Heart left ventricle (tissue), 16 donors: Measurements from ENCODE around the gene RAB2B. TPM values are rescaled to one million over a fixed set of nuclear protein-coding genes. Genes with fewer than 3 reads are reported as not detected.

Source experiments
- ATAC-seq, 4 donors: fragments of 200-7000 bp; cut with Tn5 transposase; one replicate each; pipeline ENCODE4 v1.9.1; 2020 to 2022; ENCODE audit warnings: moderate library complexity in 4 of 4, mild to moderate bottlenecking in 3 of 4, moderate number of reproducible peaks in 1 of 4
- DNase-seq, 5 donors: peaks; one replicate each; pipeline ENCODE4 v3.0.0-alpha.2; 2020
- H3K27ac ChIP-seq, 12 donors: fragments of 200-600 bp; sonication (generic) in 4 of 12; one replicate each; pipeline versions ENCODE4 v1.5.0 to v1.8.0; 2016 to 2022; ENCODE audit warnings: mild to moderate bottlenecking in 2 of 12
- H3K27me3 ChIP-seq, 9 donors: fragments of 200-600 bp; sonication (generic) in 2 of 9; one replicate each; pipeline versions ENCODE4 v1.5.1 to v1.8.0; 2016 to 2022; ENCODE audit warnings: mild to moderate bottlenecking in 3 of 9
- H3K36me3 ChIP-seq, 9 donors: fragments of 200-600 bp; sonication (generic) in 2 of 9; one replicate each; pipeline versions ENCODE4 v1.5.0 to v1.8.0; 2018 to 2022; ENCODE audit warnings: mild to moderate bottlenecking in 2 of 9
- H3K4me1 ChIP-seq, 12 donors: fragments of 200-600 bp; sonication (generic) in 4 of 12; one replicate each; pipeline versions ENCODE4 v1.5.0 to v1.8.0; 2016 to 2022; ENCODE audit warnings: mild to moderate bottlenecking in 3 of 12
- H3K4me3 ChIP-seq, 12 donors: fragments of 200-600 bp; sonication (generic) in 4 of 12; one replicate each; pipeline versions ENCODE4 v1.5.0 to v1.8.0; 2017 to 2022; ENCODE audit warnings: mild to moderate bottlenecking in 9 of 12, moderate library complexity in 4 of 12
- H3K9me3 ChIP-seq, 12 donors: fragments of 200-600 bp; sonication (generic) in 4 of 12; one replicate each; pipeline versions ENCODE4 v1.5.0 to v1.8.0; 2016 to 2022; ENCODE audit warnings: mild to moderate bottlenecking in 1 of 12
- POLR2A ChIP-seq, 2 donors: fragments of 450-650 bp; IDR thresholded peaks; one replicate each; pipeline ENCODE4 v1.6.1; 2017; ENCODE audit warnings: antibody characterized with exemption in 2 of 2, mild to moderate bottlenecking in 2 of 2, moderate library complexity in 2 of 2
- WGBS, 4 donors: extraction: QIAGEN DNeasy Blood & Tissue Kit in 2 of 4; methylation state at CpG; one replicate each; pipeline versions ENCODE4 v1.1.5 to v1.1.7; 2013 to 2018; 5-methylcytosine and 5-hydroxymethylcytosine counted together
- intact Hi-C, 10 donors: fragments of 100-400 bp; cut with DNase I; formaldehyde crosslinking; loops; one replicate each; pipeline versions ENCODE4 v1.11.1 to v1.14.2; 2022
- long read RNA-seq, 3 donors: library from polyadenylated mRNA; unstranded; transcript quantifications; one replicate each; pipeline ENCODE4 v2.0.0, GENCODE V29; 2020 to 2021
- polyA plus RNA-seq, 2 donors: library from polyadenylated mRNA; stranded (reverse); fragments of 200-250 nt; gene quantifications; one replicate each; pipeline ENCODE4 v1.2.3, GENCODE V29; 2013
- total RNA-seq, 9 donors: library from RNA; depleted of rRNA in 2 of 9; stranded (reverse); fragments of >200 nt in 2 of 9; fragmentation: NEBNext Ultra II Directional in 3 of 9; extraction: Animal tissue kit (Norgen Biotek cat#: 25700) in 3 of 9; gene quantifications; one replicate each; pipeline versions ENCODE4 v1.1.0 to v1.2.4, GENCODE V29; 2016 to 2023
- TF ChIP-seq, protein P1 (sequence below), 12 donors: fragments of 200-600 bp; sonication (generic) in 4 of 12; IDR thresholded peaks; one replicate each; pipeline versions ENCODE4 v1.5.0 to v1.8.0; 2018 to 2022; ENCODE audit warnings: antibody characterized with exemption in 12 of 12, mild to moderate bottlenecking in 5 of 12
- donor health status: ischemic (EF 13 %, LVEDD 7.1; RV severe dilation, severe dysfunction).
- donor health status: healthy with polysubstance abuse.
- donor health status: DM: no; HTN: yes; CAD: no.
- donor health status: DM: no; HTN: no; CAD: no.
- donor health status: ischemic (EF 25% LVEDD 6.9; RV normal size, moderate dysfunction).
- donor health status: ischemic (EF 25% LVEDD 5.7; RV mildly dilated, moderate dysfunction).
- donor health status: healthy.
- donor health status: DM: yes; HTN: yes; CAD: no.
- donor health status: ischemic (EF 35%, LVEDD 5.7; RV mildly dilated, moderate dysfunction).
- donor health status: nonischemic (EF 11% LVEDD 7.7; RV severe dilation, severe dysfunction).
- donor health status: DM: yes; HTN: yes; CAD: no.
- donor health status: PGD.
- donor health status: ischemic (EF 29% LVEDD 5.4; RV normal size, mild dysfunction).
- donor health status: nonischemic (EF 23%, LVEDD 6.1; RV moderate dilation, normal function).

Gene RAB2B
- total RNA-seq (10 to 100 TPM; 13.3 to 24.5 (median 17.2) TPM), polyA plus RNA-seq (10 to 100 TPM in 1 of 2 donors, 1 to 10 TPM in 1; 7.0 to 12.6 TPM)
- long read RNA-seq, donor 1: 0 reads
- long read RNA-seq, donor 2, partial matches to known transcripts: 0 of 2 reads
- long read RNA-seq, donor 2, other reads (novel, unspliced or antisense): 1 of 2 reads
- long read RNA-seq, donor 3, partial matches to known transcripts: 0 of 3 reads
- long read RNA-seq, donor 3, other reads (novel, unspliced or antisense): 3 of 3 reads

DNA sequence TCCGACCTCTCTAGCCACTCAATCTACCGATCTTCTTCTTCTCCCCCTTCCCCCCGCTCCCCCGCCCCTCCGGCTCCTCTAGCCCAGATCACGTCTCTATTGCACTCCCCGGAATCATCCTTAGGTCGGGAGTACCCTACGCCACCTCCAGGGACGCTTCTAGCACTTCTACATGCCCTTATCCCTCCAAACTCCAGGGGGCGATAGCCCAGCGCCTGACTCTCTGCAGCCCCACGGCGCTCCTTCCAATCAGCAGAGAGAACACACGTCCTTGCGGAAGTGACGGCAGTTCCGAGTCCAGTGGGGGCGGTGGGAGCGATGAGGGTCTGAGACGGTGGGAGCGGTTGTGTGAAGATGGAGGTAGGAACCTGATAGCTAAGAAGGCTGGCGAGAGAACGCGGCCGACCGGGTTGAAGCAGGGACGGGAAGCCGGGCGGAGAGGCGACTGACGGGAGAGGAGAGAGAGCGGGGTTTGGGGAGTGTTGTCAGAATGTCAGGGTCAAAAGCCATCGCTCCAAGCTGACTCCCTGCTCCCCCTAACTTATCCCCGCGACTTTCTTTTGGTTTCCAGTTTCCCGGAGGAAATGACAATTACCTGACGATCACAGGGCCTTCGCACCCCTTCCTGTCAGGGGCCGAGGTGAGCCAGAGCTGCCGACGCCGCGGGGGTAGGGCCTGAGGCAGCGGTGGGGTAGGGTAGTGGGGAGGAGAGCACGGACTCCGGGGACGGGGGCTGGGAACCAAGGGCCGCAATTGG, at the start of gene RAB2B, which contains the start of gene TOX4:
Gene RAB2B, minus strand, starts transcription at position 35 of the 757 bp plus-strand sequence. CDS start 87 bp downstream, outside the sequence.
Gene TOX4, plus strand, starts transcription at position 271 of the 757 bp plus-strand sequence. Its CDS starts 84 bp downstream, at position 355.
- WGBS, 4 donors: 0 to 2% (median 1%) methylated on average over 49 of the region's 49 CpGs
- H3K9me3 ChIP-seq: no peaks in the 10 kb centered on the region
- intact Hi-C loops: loop anchor here in 7 of 10 donors (1.0 to 5.0 kb wide), 8 partner anchors 20 to 95 kb away; partner anchors contain the start of genes CHD8 (in 5 of the 7), METTL3 (in 3 of the 7) and SUPT16H (in 1 of the 7)
- ATAC-seq (peak; percentile 99 to 100 (median 100)), DNase-seq (peak; percentile 95 to 97 (median 97))
- peak within 1 kb of the TSS; percentile 14 to 90 (median 84) for H3K27ac ChIP-seq
- H3K36me3 ChIP-seq: peaks cover 0 to 54% (median 44%) of the 10 kb centered on the region in 9 donors
- TF ChIP-seq POLR2A (IDR thresholded peaks at IDR 0.05): peak in 1 of 2 donors; percentile 77
- TF ChIP-seq, protein P1, sequence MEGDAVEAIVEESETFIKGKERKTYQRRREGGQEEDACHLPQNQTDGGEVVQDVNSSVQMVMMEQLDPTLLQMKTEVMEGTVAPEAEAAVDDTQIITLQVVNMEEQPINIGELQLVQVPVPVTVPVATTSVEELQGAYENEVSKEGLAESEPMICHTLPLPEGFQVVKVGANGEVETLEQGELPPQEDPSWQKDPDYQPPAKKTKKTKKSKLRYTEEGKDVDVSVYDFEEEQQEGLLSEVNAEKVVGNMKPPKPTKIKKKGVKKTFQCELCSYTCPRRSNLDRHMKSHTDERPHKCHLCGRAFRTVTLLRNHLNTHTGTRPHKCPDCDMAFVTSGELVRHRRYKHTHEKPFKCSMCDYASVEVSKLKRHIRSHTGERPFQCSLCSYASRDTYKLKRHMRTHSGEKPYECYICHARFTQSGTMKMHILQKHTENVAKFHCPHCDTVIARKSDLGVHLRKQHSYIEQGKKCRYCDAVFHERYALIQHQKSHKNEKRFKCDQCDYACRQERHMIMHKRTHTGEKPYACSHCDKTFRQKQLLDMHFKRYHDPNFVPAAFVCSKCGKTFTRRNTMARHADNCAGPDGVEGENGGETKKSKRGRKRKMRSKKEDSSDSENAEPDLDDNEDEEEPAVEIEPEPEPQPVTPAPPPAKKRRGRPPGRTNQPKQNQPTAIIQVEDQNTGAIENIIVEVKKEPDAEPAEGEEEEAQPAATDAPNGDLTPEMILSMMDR (IDR thresholded peaks at IDR 0.05): peak; percentile 86 to 99 (median 94)
- peak within 1 kb of the TSS; percentile 59 to 98 (median 84) for H3K4me3 ChIP-seq
- peaks cover 7 to 36% (median 19%) of the 10 kb centered on the region in 12 donors for H3K4me1 ChIP-seq
- no peaks in the 10 kb centered on the region for H3K27me3 ChIP-seq

DNA sequence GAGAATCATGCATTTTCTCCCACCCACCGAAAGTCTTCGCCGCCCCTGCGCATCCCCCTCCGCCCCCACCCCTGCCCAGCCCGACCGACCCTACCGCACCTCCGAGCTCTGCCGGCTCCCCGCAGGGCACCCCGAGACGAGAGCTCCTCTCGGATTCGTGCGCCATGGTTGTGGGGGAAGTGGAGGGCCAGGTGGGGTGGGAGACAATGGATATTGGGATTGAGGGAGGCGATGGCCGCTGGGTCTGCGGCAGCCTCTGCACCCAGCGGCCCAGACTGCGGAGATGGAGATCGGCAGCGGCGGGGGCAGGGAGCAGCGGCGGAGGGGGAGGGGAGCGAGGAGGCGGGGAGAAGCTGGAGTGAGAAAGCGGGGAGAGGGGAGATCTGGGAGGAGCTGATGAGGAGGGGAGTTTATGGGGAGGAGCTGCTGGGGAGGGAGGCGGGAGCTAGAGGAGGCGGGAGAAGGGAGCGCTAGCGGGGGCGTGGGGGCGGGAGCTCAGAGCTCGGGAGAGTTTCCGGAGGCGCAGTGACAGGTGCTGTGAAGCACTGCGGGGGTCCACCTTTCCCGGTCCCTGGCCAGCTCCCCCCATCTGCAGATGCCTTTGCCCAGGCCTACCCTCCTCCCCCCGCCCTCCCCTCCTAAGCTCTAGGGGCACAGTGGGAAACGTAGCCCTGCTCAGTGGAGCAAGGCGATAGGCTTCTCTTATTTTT, 49.4 kb upstream of the RAB2B start, which contains the start of gene SALL2:
Gene SALL2, minus strand, starts transcription at position 385 of the 710 bp plus-strand sequence. Its CDS starts 219 bp downstream, at position 166.
- ATAC-seq (peak; percentile 87 to 96 (median 91)), DNase-seq (peak; percentile 73 to 79 (median 77))
- Histone ChIP-seq H3K36me3 (no peaks in the 10 kb centered on the region), H3K4me1 (peaks cover 0 to 11% (median 6%) of the 10 kb centered on the region in 12 donors), H3K27ac (peak within 1 kb of the TSS in 5 of 12 donors; percentile 34 to 88 (median 58)), H3K9me3 (no peaks in the 10 kb centered on the region), H3K27me3 (no peaks in the 10 kb centered on the region), H3K4me3 (peak within 1 kb of the TSS; percentile 41 to 92 (median 70))
- WGBS, 4 donors: 0 to 1% (median 1%) methylated on average over 31 to 43 of the region's 43 CpGs
- peak in 1 of 2 donors; percentile 38 for TF ChIP-seq POLR2A (IDR thresholded peaks at IDR 0.05)
- TF ChIP-seq, protein P1 (IDR thresholded peaks at IDR 0.05): no peak
- intact Hi-C loops: no loop called here

DNA sequence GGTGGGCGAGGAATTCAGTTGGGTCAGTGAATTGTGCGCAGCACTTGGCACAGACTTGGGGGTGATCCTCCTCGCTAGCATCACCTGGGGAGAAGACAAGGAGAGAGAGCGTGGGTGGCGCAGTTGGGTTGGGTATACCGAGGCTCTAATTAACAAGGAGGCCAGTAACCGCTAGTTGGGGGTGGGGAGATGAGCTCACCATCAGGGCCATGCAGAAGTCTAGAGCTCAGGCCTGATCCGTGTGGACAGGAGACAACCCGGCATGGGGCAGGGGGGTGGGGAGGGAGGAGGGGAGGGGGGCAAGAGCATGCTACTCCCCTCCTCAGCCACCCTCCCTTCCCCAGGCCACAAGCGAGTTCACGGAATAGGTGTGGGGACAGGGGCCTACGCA, 48.8 kb upstream of the RAB2B start:
- ATAC-seq (peak in 3 of 4 donors; percentile 18 to 49 (median 21)), DNase-seq (no peak)
- Histone ChIP-seq H3K27me3 (no peaks in the 10 kb centered on the region), H3K4me3 (peak overlapping the region; percentile 41 to 92 (median 70)), H3K27ac (peak overlapping the region in 5 of 12 donors; percentile 34 to 88 (median 58)), H3K9me3 (no peaks in the 10 kb centered on the region), H3K36me3 (no peaks in the 10 kb centered on the region), H3K4me1 (peaks cover 0 to 11% (median 6%) of the 10 kb centered on the region in 12 donors)
- intact Hi-C loops: no loop called here
- WGBS, 4 donors: 35 to 44% (median 42%) methylated on average over 12 of the region's 12 CpGs
- TF ChIP-seq POLR2A (IDR thresholded peaks at IDR 0.05): no peak
- TF ChIP-seq, protein P1 (IDR thresholded peaks at IDR 0.05): no peak
